ENCODE results near the gene ALPK3.

ALPK3 gene

GRCh38 chr15:84839714-84840113 is 22.6 kb downstream of the ALPK3 start:
- Histone ChIP-seq H3F3A (ENCODE audit: control insufficient read depth, insufficient read depth) (no peaks in the 10 kb centered on the region), H3K27me3 (ENCODE audit: control insufficient read depth, low read length) (peaks cover 12% of the 10 kb centered on the region; the same call in 1 of the 2 replicates), H3K4me3 (ENCODE audit: low read length) (no peak overlapping the region), H3K9me3 (ENCODE audit: control insufficient read depth, insufficient read depth, low read length) (no peaks in the 10 kb centered on the region), H3K4me1 (ENCODE audit: control insufficient read depth, low read length) (no peaks in the 10 kb centered on the region), H3K4me2 (ENCODE audit: low read length) (no peak overlapping the region), H4K20me1 (ENCODE audit: control insufficient read depth, insufficient read depth, low read depth, low read length) (no peaks in the 10 kb centered on the region), H3K36me3 (ENCODE audit: control insufficient read depth, low read length) (no peaks in the 10 kb centered on the region), H3K79me2 (ENCODE audit: control insufficient read depth, low read length) (no peaks in the 10 kb centered on the region), H3K9me2 (replicated peaks; ENCODE audit: control insufficient read depth, low read length) (no peaks in the 10 kb centered on the region), H3K27ac (ENCODE audit: low read depth, low read length) (no peak overlapping the region)
- TF ChIP-seq EZH2phosphoT487 (IDR thresholded peaks at IDR 0.05; ENCODE audit: borderline replicate concordance, low read length) (no peak), CTCF (IDR thresholded peaks at IDR 0.05; ENCODE audit: low read depth, low read length, poor library complexity, severe bottlenecking) (no peak)

GRCh38 chr15:84840255-84840654 is 23.1 kb downstream of the ALPK3 start:
- H3K36me3 ChIP-seq (ENCODE audit: control insufficient read depth, low read length) = no peaks in the 10 kb centered on the region
- TF ChIP-seq EZH2phosphoT487 (IDR thresholded peaks at IDR 0.05; ENCODE audit: borderline replicate concordance, low read length) = no peak
- TF ChIP-seq CTCF (IDR thresholded peaks at IDR 0.05; ENCODE audit: low read depth, low read length, poor library complexity, severe bottlenecking) = no peak
- H3K4me1 ChIP-seq (ENCODE audit: control insufficient read depth, low read length) = no peaks in the 10 kb centered on the region
- peaks cover 7% of the 10 kb centered on the region; the same call in 1 of the 2 replicates for H3K27me3 ChIP-seq (ENCODE audit: control insufficient read depth, low read length)
- no peaks in the 10 kb centered on the region for H4K20me1 ChIP-seq (ENCODE audit: control insufficient read depth, insufficient read depth, low read depth, low read length)
- no peak overlapping the region for H3K4me3 ChIP-seq (ENCODE audit: low read length)
- no peaks in the 10 kb centered on the region for H3K79me2 ChIP-seq (ENCODE audit: control insufficient read depth, low read length)
- H3K9me3 ChIP-seq (ENCODE audit: control insufficient read depth, insufficient read depth, low read length) = no peaks in the 10 kb centered on the region
- no peaks in the 10 kb centered on the region for H3K9me2 ChIP-seq (replicated peaks; ENCODE audit: control insufficient read depth, low read length)
- H3F3A ChIP-seq (ENCODE audit: control insufficient read depth, insufficient read depth) = no peaks in the 10 kb centered on the region
- no peak overlapping the region for H3K27ac ChIP-seq (ENCODE audit: low read depth, low read length)
- no peak overlapping the region for H3K4me2 ChIP-seq (ENCODE audit: low read length)

- no peaks in the 10 kb centered on the region for H3K36me3 ChIP-seq (ENCODE audit: control insufficient read depth, low read length)
- no peaks in the 10 kb centered on the region for H3F3A ChIP-seq (ENCODE audit: control insufficient read depth, insufficient read depth)
- no peaks in the 10 kb centered on the region for H3K4me1 ChIP-seq (ENCODE audit: control insufficient read depth, low read length)
- H3K79me2 ChIP-seq (ENCODE audit: control insufficient read depth, low read length) = no peaks in the 10 kb centered on the region
- H3K27ac ChIP-seq (ENCODE audit: low read depth, low read length) = no peak overlapping the region
- no peaks in the 10 kb centered on the region for H4K20me1 ChIP-seq (ENCODE audit: control insufficient read depth, insufficient read depth, low read depth, low read length)
- no peak for TF ChIP-seq CTCF (IDR thresholded peaks at IDR 0.05; ENCODE audit: low read depth, low read length, poor library complexity, severe bottlenecking)
- no peak for TF ChIP-seq EZH2phosphoT487 (IDR thresholded peaks at IDR 0.05; ENCODE audit: borderline replicate concordance, low read length)
- H3K27me3 ChIP-seq (ENCODE audit: control insufficient read depth, low read length) = peaks cover 6% of the 10 kb centered on the region; the same call in 1 of the 2 replicates
- H3K9me3 ChIP-seq (ENCODE audit: control insufficient read depth, insufficient read depth, low read length) = no peaks in the 10 kb centered on the region
- no peak overlapping the region for H3K4me3 ChIP-seq (ENCODE audit: low read length)
- H3K4me2 ChIP-seq (ENCODE audit: low read length) = no peak overlapping the region
- H3K9me2 ChIP-seq (replicated peaks; ENCODE audit: control insufficient read depth, low read length) = no peaks in the 10 kb centered on the region
Measured at GRCh38 chr15:84840741-84841429, 23.7 kb downstream of the ALPK3 start.
